HG03108 (cell line): ENCODE results near the gene ANKS6.

Experiments used
- ATAC-seq: cut with Tn5 transposase; IDR thresholded peaks from one replicate; pipeline ENCODE4 v1.9.1; 2021; ENCODE audit warnings: moderate library complexity; ENCODE audit not compliant: unreplicated experiment

The ANKS6 gene

GRCh38 chr9:98740226-98740881 is 56.0 kb downstream of the ANKS6 start:
- no peak for ATAC-seq

- ATAC-seq = no peak
These were observed 57.6 kb downstream of the ANKS6 start for GRCh38 chr9:98738741-98739140.

DNA sequence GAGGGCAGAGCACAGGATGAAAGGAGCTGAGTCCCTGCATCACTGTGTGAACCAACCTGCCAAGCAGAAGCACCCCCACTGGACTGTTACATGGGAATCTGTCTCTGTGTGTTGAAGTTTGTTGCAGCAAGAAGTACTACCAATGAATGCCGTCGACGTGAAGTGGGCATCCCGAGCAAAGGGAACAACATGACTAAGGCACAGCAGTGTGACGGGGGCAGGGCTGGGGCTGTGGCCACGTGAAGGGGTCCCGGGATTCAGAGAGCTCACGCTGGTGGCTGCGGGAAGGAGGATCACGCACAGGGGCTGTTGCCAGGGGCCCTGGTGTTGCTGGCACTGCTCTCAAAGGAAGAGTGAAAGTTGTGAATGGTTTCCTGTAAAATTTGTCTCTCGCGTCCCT is 60.1 kb downstream of the ANKS6 start:
- ATAC-seq = no peak

- no peak for ATAC-seq
These were observed 63.6 kb downstream of the ANKS6 start for GRCh38 chr9:98732801-98733200.

- ATAC-seq = no peak
These were observed 64.3 kb downstream of the ANKS6 start for GRCh38 chr9:98732091-98732490.

- ATAC-seq = no peak
These were observed 65.5 kb downstream of the ANKS6 start for GRCh38 chr9:98730871-98731270.

- ATAC-seq = no peak
These were observed 67.9 kb downstream of the ANKS6 start for GRCh38 chr9:98728500-98728899.

DNA sequence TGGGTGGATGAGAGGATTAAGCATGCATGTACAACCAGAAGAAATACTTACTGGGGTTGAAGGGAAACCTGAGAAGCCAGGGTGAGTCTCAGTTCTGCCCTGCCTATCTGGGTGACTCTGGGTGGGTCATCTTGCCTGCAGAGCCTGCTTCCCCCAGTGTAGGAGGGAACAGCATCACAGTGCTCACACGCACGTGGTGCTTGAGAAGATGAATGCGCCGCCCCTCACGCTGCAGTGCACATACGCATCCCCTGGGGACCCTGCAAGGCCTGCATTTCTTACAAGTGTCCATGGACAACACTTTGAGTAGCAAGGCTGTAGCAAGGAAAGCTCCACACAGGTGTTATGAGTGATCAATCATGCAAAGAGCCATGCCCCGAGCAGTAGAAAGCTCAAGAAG is 68.9 kb downstream of the ANKS6 start:
- ATAC-seq = no peak

GRCh38 chr9:98726735-98727134 is 69.6 kb downstream of the ANKS6 start:
- ATAC-seq = no peak

GRCh38 chr9:98724810-98725530 is 71.4 kb downstream of the ANKS6 start:
- ATAC-seq = no peak

DNA sequence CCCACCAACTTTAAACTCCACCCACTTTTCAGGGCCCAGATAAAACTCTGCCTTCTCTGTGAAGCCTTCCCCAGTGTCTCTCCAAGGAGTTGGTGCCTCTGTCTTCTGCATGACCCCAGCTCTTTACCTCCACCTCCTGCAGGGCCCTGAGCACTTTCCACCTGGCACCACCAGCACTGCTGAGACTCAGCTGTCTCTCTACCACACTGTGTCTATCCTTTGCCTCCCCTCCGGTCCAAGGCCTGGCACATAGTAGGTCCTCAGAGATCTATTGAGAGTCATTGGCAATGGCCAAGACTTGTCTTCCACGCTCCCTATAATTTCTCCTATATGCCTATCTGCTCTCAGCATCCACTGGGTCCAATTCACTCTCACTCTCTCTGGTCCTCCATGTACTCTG is 74.7 kb downstream of the ANKS6 start:
- ATAC-seq = no peak

DNA sequence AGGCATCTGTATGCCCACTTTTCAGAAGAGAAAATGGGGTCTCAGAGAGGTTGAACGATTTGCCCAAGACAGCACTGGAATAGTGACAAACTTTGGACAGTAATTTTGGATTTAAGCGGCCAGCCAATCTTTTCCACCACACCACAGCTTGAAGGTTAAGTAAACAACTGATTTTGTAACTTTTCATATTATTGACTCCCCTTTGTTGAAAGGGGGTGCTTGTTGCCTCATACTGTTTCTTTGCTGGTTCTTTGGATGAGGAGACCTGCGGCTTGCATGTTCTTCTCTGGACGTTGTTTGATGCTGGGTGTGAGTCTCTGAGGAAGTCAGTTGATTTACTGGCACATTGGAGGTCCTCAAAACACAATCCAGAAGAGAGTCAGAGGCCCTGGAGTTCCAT is 76.0 kb downstream of the ANKS6 start:
- no peak for ATAC-seq

- no peak for ATAC-seq
These were observed 77.3 kb downstream of the ANKS6 start for GRCh38 chr9:98719055-98719454.

GRCh38 chr9:98714833-98715232 is 81.5 kb downstream of the ANKS6 start:
- ATAC-seq = no peak

- ATAC-seq = no peak
These were observed 83.4 kb downstream of the ANKS6 start for GRCh38 chr9:98712987-98713386.

DNA sequence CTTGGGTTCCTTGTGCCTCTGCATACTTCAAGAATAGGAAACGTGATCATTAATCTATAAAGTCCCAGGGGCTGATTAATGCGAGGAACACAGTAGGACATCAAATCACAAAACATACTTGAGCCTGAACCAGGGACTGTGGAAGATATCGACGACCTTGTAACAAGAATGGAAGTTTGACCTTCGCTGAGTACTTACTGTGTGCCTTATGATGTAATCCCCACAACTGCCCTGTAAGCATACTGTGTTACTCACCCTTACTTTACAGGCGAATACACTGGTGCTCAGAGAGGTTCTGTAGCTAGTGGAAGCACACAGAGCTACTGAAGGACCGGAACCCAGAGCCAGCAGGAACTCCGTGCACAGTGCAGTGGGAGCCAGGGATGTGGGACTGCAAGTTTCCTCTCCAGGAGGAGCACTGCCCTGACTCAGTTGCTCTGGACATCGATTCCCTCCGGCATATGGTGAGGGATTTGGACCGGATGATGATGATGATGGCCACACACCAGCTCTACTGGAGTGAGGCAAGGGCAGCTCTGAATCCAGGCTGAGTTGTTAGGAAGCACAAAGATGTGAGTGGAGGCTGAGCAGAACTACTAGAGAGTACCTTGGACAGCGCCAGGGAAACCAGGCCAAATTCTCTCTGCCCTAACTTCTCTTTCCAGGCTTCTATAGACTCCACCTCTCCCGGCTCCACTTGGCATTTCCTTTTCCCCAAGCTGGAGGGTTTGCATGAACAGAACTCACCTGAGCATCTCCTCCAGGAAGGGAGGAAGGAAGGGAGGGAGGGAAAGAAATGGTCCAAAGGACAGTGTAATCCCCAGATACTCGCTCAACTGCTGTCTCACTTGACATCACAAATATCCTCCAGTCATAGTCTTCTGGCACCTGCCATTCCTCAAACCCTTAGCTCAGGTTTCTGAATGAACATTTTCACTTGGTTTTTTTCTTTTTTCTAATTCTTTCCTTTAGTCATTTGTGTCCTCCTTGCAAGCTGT is 86.1 kb downstream of the ANKS6 start:
- no peak for ATAC-seq

DNA sequence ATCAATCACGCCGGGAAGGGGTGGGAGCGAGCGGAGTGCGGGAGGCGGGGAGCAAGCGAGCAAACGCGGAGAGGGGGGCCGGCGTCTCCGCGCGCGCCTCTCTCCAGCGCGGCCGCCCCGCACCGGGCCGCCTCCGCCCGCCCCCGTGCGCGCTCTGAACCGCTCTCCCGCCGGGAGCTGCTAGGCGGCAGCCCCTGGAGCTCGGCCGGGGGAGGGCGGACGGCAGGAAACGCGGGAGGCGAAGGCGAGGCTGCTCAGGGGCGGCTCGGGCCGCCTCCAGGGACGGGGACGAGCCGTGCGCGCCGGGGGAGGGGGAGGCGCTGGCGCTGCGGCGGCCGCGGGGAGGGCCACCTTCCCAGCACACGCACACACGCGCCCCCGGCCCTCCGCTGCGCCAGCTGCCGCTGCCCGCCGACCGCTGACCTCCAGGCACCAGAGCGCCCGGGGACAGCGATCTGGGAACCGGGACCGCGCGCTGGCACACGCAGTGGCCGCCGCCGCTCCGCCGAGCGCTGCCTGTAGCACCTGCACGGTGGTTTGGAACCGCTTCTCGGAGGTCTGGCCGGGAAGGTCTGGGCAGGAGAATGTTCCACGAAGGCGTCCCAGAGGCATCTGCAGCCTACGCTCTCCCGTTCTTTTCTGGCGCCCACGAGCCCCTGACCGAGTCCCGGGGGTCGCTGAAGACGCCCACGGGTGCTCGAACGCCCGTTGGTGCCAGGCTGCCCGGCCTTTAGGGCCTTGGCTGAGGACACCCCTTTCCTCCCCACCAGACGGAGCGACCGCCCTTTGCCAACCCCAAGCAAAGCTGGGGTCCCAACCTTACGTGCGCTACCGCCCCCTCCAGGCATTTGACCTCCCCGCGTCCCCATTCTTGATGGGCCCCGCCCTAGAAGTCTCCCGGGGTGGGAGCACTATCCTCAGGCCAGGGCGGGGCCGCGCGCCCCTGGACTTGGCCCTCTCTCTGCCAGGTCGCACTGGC is 87.1 kb downstream of the ANKS6 start, which contains the start of gene GABBR2:
GABBR2 (minus strand) TSS at position 3 of the 979 bp plus-strand sequence. CDS start 198 bp downstream, outside the sequence.
- no peak for ATAC-seq

GRCh38 chr9:98708103-98708932 is 88.0 kb downstream of the ANKS6 start:
- ATAC-seq = no peak
